HK-2 (cell line): ENCODE measurements around the gene TGFB1I1.
A peak's percentile ranks its signal among the peaks of the same experiment; 100 is the strongest.
"Not testable (repeated sequence)": the region's sequence is repeated elsewhere in the genome, so short reads cannot be mapped to it uniquely, and the experiment has no call there.

Source experiments
- DNase-seq: peaks from one replicate; pipeline ENCODE4 v3.0.0-alpha.2; 2018; ENCODE audit not compliant: unreplicated experiment

Gene TGFB1I1

DNA sequence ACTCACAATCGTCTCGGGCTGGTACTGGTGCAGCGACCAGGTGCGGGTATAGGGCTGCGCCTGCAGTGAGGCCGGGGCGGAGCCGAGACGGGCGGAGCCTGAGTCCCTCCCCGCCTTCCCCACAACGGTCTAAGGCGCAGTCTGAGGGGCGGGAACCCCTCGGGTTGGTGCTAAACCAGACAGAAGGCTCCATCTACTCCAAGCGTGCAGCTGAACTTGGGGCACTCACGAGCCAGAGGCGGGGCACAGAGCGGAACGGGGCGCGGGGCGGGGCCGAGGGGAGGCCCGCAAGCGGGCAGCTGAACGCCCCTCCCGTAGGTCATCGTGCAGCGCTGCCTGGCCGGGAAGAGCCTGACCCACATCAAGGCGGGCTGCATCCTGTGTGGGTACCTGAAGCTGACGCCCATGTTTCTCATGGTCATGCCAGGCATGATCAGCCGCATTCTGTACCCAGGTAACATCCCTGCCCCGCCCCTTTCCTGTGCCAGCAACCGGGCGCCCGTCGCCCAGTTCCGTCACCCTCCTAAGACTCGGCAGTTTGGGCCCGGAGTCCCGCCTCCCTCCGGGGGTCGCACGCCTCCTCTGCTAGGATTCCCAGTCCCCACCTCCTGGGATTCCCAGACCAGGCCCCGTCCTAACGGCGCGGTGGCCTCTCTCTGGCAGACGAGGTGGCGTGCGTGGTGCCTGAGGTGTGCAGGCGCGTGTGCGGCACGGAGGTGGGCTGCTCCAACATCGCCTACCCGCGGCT, 15.9 kb downstream of the TGFB1I1 start:
- no peak for DNase-seq

DNA sequence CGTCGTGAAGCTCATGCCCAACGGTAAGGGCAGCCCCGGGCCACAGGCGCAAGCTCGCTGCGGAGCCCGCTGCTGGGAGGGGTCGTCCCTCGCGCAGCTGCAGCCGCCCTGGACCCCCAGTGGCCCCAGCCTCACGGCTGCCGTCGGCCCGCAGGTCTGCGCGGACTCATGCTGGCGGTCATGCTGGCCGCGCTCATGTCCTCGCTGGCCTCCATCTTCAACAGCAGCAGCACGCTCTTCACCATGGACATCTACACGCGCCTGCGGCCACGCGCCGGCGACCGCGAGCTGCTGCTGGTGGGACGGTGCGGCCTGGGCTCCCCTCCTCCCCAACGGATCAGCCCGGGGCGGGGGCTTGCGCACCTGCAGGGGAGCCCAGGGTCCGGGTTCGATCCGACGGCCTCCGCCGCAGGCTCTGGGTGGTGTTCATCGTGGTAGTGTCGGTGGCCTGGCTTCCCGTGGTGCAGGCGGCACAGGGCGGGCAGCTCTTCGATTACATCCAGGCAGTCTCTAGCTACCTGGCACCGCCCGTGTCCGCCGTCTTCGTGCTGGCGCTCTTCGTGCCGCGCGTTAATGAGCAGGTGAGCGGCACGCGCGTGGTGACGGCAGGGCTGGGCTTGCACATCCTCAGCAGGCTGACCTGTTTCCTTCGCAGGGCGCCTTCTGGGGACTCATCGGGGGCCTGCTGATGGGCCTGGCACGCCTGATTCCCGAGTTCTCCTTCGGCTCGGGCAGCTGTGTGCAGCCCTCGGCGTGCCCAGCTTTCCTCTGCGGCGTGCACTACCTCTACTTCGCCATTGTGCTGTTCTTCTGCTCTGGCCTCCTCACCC, 16.7 kb downstream of the TGFB1I1 start:
- DNase-seq = no peak

DNA sequence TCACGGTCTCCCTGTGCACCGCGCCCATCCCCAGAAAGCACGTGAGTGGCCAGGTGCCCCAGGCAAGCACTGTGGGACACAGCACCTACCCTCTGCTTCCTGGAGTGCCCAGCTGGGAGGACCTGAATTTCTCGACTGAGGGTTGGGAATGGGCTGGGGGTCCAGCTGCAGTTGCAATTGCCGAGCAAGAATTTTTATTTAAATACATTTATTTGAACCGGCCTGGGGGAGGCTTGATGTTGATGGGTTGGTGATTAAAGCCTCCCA, 17.3 kb downstream of the TGFB1I1 start:
- no peak for DNase-seq

DNA sequence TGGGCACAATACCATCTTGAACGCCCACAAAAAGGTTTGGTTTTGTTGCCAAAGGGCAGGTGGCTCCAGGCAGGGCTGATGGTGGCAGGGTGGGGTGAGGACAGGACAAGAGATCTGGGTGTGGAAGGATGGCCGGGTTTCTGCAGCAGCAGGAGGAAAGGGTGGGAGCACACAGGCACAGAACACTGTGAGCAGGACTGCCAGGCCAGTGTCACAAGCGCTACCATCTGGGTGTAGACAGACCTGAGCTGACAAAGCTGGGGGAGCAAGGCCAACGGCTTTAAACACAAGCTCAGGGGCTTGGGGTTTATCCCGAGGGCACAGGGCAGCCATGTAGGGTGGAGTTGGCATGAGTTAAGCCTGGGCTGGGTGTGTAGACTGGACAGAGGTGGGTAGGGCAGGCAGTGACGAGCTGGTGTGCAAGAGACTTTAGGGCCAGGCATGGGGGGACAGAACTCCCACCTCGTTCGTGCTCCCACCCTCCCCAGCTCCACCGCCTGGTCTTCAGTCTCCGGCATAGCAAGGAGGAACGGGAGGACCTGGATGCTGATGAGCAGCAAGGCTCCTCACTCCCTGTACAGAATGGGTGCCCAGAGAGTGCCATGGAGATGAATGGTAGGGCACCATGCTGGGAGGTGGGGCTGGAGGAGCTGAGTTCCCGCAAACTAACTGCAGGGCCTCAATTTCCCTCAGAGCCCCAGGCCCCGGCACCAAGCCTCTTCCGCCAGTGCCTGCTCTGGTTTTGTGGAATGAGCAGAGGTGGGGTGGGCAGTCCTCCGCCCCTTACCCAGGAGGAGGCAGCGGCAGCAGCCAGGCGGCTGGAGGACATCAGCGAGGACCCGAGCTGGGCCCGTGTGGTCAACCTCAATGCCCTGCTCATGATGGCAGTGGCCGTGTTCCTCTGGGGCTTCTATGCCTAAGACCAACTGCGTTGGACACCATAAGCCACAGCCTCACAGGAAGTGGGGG, 17.9 kb downstream of the TGFB1I1 start:
- no peak for DNase-seq

DNA sequence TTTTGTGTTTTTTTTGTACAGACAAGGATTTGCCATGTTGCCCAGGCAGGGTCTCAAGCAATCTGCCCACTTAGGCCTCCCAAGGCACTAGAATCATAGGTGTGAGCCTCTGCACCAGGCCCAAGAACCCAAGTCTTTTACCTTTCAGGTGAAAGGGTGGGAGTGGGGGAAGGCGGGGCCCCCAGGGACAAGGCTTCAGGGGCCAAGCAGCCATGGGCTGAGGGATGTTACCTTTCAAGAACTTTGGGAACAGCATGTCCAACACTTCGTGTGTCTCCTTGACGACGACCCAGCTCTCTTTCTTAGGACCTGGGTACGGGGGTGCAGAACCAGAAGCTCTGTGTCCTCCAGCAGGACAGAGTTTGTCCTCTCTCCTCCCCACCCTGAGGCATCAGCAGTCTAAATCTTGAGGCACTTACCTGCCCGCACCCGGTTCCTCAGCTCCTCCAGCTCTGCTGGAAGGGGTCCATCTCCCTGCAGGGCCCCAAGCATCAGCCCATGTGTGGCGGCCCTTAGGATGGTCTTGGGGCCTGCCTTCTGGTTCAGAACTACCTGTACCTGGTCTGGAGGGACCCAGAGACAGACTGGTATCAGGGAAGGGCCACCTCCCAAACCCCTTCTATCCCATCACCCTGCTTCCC, 19.9 kb downstream of the TGFB1I1 start:
- no peak for DNase-seq

DNA sequence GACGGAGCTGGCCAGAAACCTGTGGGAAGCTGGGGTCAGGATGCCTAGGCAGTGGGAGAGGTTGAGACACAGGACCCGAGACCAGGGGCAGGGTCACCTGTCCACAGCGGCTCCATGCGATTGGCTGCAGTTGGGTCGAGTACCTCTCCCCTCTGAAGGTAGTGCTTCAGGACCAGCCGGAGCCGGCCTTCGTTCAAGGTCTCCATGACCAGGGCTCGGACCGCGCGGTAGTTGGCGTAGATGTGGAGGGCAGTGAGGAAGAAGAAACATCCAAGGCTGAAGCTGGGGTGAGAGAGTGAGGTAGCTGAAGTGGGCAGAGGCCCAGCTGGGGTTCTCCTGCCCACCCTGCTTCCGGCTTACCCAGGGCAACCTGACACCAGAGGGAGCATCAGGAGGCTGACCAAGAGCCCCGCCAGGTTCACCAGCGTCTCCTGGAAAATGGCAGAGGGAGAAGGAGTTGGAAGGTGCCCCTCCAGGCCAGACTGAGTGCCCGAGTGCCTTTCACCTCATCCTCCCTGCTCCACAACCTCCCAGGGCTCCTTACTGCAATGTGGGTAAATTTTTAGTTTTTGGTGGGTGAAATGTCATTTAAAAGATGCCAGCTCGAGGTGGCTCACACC, 21.7 kb downstream of the TGFB1I1 start:
- no peak for DNase-seq

DNA sequence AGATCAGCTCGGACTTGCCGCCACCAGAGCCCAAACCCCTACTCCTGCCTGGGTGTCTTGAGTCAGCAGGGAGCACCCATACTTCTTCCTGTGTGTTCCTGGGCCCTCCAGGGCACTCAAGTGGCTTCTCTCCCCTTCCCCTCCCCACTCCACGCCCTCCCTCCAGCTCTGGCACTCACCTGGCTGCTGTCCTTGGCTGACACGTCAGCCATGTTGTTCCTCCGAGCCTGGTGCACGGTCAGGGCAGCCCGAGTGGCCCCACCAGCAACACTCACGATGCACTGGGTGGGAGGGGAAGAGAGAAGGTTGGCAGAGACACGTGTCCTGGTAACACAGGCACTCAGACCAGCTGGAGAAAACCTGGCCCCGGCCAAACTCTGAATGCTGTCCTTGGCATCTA, 24.7 kb downstream of the TGFB1I1 start:
- DNase-seq = no peak

DNA sequence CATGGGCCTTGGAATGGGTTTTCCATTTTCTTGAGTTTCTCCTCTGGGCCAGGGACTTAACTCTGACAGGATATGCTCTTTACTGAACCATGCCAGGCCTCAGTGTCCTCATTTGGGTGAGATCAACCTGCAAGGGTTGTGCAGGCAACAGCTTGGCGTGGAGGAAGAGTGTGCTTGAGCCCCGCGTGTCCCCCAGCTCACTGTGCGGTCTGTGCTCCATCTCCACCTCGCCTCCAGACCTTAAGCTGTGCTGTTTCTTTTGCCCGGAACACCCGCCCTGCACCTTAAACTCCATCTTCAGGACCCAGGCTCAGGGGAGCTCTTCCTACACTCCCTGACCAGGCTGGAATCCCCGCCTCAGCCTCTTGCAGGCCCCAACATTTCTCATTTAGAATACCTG, 26.5 kb downstream of the TGFB1I1 start:
- DNase-seq = no peak

DNA sequence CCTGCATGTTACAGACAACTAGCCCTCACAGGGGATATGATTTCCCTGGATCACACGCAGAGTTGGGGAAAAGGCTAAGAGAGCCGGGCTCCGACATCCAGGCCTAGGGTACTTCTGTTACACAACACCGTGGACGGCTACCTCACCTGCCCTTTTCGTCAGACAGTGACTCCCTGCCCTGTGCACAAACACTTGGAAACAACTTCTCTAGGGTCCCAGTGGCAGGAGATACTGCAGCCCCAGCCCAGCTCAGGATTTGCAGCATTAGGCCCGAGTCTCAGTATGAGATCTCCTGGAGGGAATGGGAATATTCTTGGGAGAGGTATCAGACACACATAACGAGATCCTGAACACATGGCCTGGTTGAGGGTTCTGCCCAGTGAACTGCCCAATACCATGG, 28.0 kb downstream of the TGFB1I1 start:
- no peak for DNase-seq

DNA sequence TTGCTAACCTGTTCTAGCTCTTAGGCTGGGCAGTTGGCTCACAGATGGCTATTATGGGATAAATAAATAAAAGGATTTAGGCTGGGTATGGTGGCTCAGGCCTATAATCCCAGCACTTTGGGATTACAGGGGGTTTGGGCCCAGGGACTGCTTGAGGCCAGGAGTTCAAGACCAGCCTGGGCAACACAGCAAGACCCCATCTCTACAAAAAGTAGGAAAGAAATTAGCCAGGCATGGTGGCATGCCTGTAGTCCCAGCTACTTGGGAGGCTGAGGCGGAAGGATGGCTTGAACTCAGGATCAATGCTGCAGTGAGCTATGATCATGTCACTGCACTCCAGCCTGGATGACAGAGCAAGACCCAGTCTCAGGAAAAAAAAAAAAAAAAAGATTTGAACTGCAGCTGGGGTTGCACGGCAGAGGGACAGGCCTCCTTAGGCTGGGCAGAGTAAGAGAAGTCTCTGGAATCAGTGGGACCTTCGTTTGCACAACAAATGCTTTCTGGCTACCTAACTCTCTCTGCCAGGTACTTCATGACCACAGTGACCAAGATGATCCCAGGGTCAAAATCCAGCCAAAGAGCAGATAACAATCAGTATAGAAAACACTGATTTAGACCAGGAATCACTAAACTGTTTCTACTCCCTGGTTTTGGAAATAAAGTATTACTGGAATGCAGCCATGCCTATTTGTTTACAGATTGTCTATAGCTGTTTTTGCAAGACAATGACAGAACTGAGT, 29.4 kb downstream of the TGFB1I1 start:
- DNase-seq = no peak

DNA sequence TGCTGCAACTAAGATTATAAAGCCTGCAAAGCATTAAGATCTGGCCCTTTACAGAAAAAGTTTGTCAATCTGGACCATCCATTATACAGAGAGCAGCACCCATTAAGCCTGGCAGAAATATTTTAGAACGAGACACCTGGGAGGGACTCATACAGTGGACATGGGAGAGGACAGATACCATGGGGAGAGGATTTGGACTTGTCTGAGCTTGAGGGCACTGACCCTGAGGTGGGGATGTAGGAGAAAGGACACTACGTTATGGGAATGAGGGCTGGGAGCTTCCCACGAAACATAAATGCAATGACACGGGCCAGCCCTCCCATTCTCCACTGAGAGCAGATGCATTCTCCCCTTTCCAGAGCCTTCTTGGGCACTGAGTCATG, 30.0 kb downstream of the TGFB1I1 start:
- DNase-seq = no peak

DNA sequence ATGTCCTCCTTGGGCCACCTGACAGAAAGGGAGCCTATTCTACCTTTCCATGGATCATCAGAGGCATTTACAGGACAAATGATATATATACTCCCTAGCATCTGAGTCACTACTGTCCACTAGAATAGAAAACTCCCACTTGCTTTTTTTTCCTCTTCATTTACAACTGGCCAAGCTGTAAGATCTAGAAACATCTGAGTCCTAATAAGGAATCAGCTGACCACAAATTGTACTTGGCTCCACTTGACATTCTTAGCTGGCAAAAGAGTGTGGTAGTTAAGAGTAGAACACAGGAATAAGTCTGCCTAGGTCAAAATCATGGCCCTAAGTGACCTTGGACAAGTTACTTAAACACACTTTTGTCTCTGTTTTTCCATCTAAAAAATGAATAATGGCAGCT, 31.0 kb downstream of the TGFB1I1 start:
- no peak for DNase-seq

DNA sequence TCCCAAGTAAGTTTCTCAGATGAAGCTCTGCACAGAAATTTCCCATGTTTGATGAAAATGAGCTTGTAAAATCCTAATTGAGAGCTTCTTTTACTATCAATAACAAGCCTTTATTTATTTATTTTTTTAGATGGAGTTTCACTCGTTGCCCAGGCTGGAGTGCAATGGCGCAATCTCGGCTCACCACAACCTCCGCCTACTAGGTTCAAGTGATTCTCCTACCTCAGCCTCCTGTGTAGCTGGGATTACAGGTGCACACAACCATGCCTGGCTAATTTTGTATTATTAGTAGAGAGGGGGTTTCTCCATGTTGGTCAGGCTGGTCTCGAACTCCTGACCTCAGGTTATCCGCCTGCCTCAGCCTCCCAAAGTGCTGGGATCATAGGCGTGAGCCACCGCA, 31.6 kb downstream of the TGFB1I1 start:
- not testable (repeated sequence) for DNase-seq

DNA sequence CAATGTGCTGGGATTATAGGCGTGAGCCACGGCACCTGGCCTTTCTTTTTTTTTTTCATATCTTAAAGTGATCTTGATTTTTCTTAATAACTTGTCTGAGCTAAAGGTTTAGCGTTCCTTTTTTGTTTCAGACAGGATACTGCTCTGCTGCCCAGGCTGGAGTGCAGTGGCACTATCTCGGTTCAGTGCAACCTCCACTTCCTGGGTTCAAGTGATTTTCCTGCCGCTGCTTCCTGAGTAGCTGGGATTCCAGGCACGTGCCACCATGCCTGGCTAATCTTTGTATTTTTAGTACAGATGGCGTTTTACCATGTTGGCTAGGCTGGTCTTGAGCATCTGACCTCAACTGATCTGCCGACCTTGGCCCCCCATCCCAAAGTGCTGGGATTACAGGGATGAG, 32.2 kb downstream of the TGFB1I1 start:
- no peak for DNase-seq

DNA sequence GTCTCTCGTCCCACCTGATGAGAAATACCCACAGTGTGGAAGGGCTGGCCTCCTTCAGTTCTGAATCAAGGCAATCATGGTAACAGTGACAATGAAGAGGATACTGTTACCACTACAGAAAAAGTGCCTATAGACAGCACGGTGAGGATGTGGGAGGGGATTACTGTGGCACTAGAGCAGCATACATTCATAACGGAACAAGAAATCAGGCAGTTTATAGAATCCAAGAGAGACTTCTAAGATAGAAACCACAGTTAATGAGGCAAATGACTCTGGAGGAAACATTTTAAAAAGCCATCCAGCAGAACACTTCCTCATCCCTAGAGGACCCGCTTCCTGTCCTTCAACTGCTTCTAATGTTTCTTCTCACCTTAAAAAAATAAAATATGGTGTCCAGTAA, 33.5 kb downstream of the TGFB1I1 start:
- no peak for DNase-seq

DNA sequence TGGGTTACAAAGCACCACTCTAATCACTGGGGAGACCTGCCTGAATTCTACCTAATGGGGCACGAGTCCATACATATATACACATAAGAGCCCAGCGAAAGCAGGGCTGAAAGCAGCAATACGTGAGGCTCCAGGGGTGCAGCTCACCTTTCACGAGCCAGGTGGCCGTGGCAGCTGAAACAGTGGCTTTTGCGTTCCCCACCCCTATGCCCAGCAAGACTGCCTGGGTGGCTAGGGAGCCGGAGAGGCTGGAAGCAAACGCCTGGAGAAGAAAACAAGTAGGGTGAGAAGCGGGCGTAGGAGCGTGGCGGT, 35.6 kb downstream of the TGFB1I1 start:
- DNase-seq = no peak

DNA sequence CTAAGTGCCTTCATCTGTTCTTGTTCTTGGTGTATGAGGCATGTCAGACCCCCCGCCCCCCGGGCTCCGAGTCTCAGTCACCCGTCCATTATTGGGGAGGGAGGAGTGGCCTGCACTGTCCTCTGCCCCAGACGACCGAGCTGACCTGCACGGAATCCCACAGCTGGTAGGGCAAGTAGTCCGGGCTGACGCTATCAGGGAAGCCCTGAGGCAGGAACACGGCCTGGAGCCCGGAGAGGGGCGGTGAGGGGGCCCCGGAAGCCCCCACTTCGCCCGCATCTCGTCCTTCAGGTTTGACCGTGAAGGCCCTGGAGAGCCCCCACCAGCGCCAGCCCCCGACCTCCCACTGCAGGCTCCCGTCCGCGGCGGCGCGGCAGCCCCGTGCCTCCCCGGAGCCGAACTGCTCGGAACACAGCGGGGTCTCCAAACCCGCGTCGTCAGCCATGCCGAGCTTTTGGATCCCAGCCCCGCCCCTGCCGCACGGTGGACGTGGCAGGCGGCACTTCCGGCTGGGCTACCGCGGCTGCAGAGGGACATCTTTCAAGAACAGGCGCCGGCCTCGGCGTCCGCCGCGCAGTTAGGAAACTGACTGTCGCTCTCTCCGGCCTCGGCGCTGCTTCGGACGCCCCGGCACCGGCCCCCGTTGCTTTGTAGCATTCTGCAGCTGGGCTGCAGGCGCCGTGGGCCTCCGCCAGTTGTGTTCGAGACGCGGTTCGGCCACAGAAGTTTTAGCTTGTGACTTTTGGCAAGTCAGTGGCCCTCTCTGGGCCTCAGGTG, 36.2 kb downstream of the TGFB1I1 start, which contains the start of gene RUSF1:
Gene RUSF1, minus strand, starts transcription at position 463 of the 777 bp plus-strand sequence. Its CDS starts 18 bp downstream, at position 445.
- DNase-seq = peak; percentile 91

DNA sequence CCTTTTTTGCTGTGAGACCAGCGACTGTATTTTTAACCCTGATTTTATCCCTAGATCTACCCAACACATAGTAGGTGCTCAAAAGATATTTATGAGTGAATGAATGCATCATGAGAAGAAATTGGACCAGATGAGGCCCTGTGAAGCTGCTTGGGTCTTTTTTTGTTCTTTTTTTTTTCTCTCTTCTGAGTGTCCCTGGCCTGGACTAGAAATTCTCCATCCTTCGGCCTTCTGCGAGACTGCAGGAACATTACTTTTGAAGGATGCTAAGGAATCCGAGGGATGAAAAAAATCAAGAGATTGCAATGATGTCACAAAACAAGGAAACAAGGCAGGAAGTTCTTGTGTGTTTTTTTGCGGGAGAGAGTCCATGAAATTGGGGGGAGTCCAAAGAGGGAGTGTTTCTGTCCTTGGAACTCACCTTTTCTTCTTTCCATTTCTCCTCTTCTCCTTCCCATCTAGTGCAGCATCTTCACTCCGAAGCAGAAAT, 36.8 kb downstream of the TGFB1I1 start:
- no peak for DNase-seq

DNA sequence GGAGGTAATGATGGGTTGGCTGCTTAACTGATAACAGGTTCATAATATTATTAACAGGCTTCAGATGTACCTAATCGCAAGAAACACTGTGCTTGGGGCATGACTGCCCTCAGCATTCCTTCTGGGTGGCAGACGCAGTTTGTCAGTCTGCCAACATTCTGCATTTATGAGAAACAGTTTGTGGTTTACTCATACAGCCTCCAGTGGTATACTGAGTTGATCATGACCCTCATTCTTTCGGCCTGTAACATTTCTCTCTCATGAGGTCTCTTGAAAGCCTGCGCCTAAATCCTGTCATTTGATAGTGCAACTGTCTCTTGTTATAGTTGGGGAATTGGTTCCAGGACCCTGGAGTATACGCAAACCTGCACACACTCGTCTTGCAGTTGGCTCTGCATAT, 41.2 kb downstream of the TGFB1I1 start:
- DNase-seq = no peak

DNA sequence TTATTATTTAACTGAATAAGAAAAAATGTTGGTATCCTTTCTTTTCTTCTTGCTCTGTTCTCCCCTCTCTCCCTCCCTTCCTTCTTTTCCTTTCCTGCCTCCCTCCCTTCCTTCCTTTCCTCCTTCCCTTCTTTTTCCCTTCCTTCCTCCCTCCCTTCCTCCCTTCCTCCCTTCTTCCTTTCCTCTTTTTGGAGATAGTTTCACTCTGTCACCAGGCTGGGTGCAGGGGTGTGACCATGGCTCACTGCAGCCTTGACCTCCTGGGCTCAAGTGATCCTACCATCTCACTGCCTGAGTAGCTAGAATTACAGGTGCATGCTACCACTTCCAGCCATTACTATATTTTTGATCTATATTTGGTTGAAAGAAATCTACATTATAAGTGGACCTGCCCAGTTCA, 41.9 kb downstream of the TGFB1I1 start:
- no peak for DNase-seq
